SU-DHL-6 (cell line): ENCODE data around the gene PCDHA8.

Experiments used
- EZH2phosphoT487 ChIP-seq: fragments of 200-600 bp; sonication (generic), shearing (Covaris generic); conservative IDR thresholded peaks from 2 replicates; pipeline ENCODE4 v1.6.1; 2018; ENCODE audit warnings: mild to moderate bottlenecking, antibody characterized with exemption, low read length, moderate library complexity, mixed read lengths
- TF ChIP-seq, protein P1 (sequence below): fragments of 200-600 bp; sonication (generic); IDR thresholded peaks from one replicate; pipeline ENCODE4 v1.5.1; 2017; ENCODE audit warnings: antibody characterized with exemption, mild to moderate bottlenecking, low read length, moderate library complexity; ENCODE audit not compliant: insufficient read depth, poor library complexity, severe bottlenecking

DNA sequence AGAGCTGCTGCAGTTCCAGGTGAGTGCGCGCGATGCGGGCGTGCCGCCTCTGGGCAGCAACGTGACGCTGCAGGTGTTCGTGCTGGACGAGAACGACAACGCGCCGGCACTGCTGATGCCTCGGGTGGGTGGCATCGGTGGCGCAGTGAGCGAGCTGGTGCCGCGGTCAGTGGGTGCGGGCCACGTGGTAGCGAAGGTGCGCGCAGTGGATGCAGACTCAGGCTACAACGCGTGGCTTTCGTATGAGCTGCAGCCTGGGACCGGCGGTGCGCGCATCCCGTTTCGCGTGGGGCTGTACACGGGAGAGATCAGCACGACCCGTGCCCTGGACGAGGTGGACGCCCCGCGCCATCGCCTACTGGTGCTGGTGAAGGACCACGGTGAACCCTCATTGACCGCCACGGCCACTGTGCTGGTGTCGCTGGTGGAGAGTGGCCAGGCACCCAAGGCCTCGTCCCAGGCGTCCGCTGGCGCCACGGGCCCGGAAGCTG is 38.2 kb upstream of the PCDHA8 start:
- TF ChIP-seq EZH2phosphoT487 = no peak
- TF ChIP-seq, protein P1, sequence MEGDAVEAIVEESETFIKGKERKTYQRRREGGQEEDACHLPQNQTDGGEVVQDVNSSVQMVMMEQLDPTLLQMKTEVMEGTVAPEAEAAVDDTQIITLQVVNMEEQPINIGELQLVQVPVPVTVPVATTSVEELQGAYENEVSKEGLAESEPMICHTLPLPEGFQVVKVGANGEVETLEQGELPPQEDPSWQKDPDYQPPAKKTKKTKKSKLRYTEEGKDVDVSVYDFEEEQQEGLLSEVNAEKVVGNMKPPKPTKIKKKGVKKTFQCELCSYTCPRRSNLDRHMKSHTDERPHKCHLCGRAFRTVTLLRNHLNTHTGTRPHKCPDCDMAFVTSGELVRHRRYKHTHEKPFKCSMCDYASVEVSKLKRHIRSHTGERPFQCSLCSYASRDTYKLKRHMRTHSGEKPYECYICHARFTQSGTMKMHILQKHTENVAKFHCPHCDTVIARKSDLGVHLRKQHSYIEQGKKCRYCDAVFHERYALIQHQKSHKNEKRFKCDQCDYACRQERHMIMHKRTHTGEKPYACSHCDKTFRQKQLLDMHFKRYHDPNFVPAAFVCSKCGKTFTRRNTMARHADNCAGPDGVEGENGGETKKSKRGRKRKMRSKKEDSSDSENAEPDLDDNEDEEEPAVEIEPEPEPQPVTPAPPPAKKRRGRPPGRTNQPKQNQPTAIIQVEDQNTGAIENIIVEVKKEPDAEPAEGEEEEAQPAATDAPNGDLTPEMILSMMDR = no peak
